HCT116 (cell line): ENCODE measurements around the gene NIN. TPM values are rescaled to one million over a fixed set of nuclear protein-coding genes. Genes with fewer than 3 reads are reported as not detected.

Experiments
- ATAC-seq: fragments of 200-7000 bp; cut with Tn5 transposase; 2 replicates; pipeline ENCODE4 v1.9.1; 2020; ENCODE audit warnings: mild to moderate bottlenecking, moderate library complexity
- BruUV-seq: library from RNA; stranded (reverse); fragments of 400-500 nt; replicated peaks from 2 replicates; lab custom pipeline; 2021; lab: Mats Ljungman, UMichigan
- CTCF ChIA-PET: fragments of 300-600 bp; sonication (Branson Sonifier 250); formaldehyde crosslinking; loops from one replicate; lab custom pipeline; 2021; ENCODE audit warnings: antibody characterized with exemption; lab: Charles Lee
- POLR2A ChIA-PET: fragments of 300-600, 350-600 bp; sonication (Branson Sonifier 250); formaldehyde crosslinking; loops from one replicate; lab custom pipeline; 2021; ENCODE audit warnings: antibody characterized with exemption; lab: Charles Lee
- RAD21 ChIA-PET, 2 experiments: fragments of 300-600 bp; sonication (Branson Sonifier 250); formaldehyde crosslinking; loops; one replicate each; lab custom pipeline; 2023; ENCODE audit warnings: low total read pairs in 2 of 2; ENCODE audit not compliant: uncharacterized antibody in 2 of 2, unreplicated experiment in 2 of 2, low non-redundant PET in 1 of 2; lab: Charles Lee
- DNase-seq: peaks from one replicate; pipeline ENCODE4 v3.0.0-alpha.2; 2010; ENCODE audit warnings: low read depth, low spot score
- H2AFZ ChIP-seq: fragments of 200-600 bp; shearing (Covaris generic), sonication (generic); 2 replicates; pipeline ENCODE4 v1.6.1; 2017; ENCODE audit warnings: low read depth, mixed run types, mixed read lengths, antibody characterized with exemption, low read length; ENCODE audit not compliant: poor library complexity, severe bottlenecking
- H3K27ac ChIP-seq: 2 replicates; pipeline ENCODE4 v1.5.1; 2012; ENCODE audit warnings: low read depth, low read length
- H3K27me3 ChIP-seq: fragments of 200-600 bp; sonication (generic); 2 replicates; pipeline ENCODE4 v1.6.1; 2016; ENCODE audit warnings: mixed run types, low read length, mixed read lengths; ENCODE audit not compliant: insufficient read depth
- H3K36me3 ChIP-seq, 2 experiments: fragments of 200-500 bp in 1 of 2; fragments of 200-600 bp in 1 of 2; sonication (Bioruptor generic) in 1 of 2; sonication (generic) in 1 of 2; 2 replicates each; pipeline versions ENCODE4 v1.5.1 to v1.6.1; 2014 to 2016; ENCODE audit warnings: low read length in 2 of 2, inconsistent platforms in 1 of 2, mixed read lengths in 1 of 2, mixed run types in 1 of 2; ENCODE audit not compliant: insufficient read depth in 2 of 2, control insufficient read depth in 1 of 2
- H3K4me1 ChIP-seq, 2 experiments: fragments of 200-600 bp in 1 of 2; sonication (generic) in 1 of 2; 2 replicates each; pipeline versions ENCODE4 v1.5.1 to v1.6.1; 2012 to 2017; ENCODE audit warnings: low read length in 2 of 2, inconsistent platforms in 1 of 2, mild to moderate bottlenecking in 1 of 2, mixed read lengths in 1 of 2, mixed run types in 1 of 2, moderate library complexity in 1 of 2; ENCODE audit not compliant: insufficient read depth in 2 of 2, control insufficient read depth in 1 of 2
- H3K4me2 ChIP-seq: fragments of 200-600 bp; sonication (generic); 2 replicates; pipeline ENCODE4 v1.6.1; 2017; ENCODE audit warnings: mixed run types, low read length, mixed read lengths
- H3K4me3 ChIP-seq, 2 experiments: fragments of 200-600 bp in 1 of 2; sonication (generic) in 1 of 2; replicated peaks in 1 of 2; 2 replicates each; pipeline ENCODE4 v1.5.1; 2011 to 2016; ENCODE audit warnings: low read length in 2 of 2, control low read depth in 1 of 2, low read depth in 1 of 2, mild to moderate bottlenecking in 1 of 2, mixed read lengths in 1 of 2, mixed run types in 1 of 2
- H3K79me2 ChIP-seq: fragments of 200-600 bp; sonication (generic); 2 replicates; pipeline ENCODE4 v1.6.1; 2017; ENCODE audit warnings: mild to moderate bottlenecking, mixed run types, low read length, moderate library complexity, mixed read lengths; ENCODE audit not compliant: insufficient read depth
- H3K9ac ChIP-seq: fragments of 200-600 bp; sonication (generic); 2 replicates; pipeline ENCODE4 v1.6.1; 2016; ENCODE audit warnings: low read length, mixed read lengths
- H3K9me2 ChIP-seq: fragments of 200-600 bp; sonication (generic), shearing (Covaris generic); 2 replicates; pipeline ENCODE4 v1.6.1; 2017; ENCODE audit warnings: mixed run types, mild to moderate bottlenecking, moderate library complexity; ENCODE audit not compliant: insufficient read depth
- H3K9me3 ChIP-seq, 2 experiments: fragments of 200-500 bp in 1 of 2; fragments of 200-600 bp in 1 of 2; sonication (Bioruptor generic) in 1 of 2; sonication (generic) in 1 of 2; 2 replicates each; pipeline ENCODE4 v1.6.1; 2014 to 2017; ENCODE audit warnings: low read length in 2 of 2, mixed read lengths in 2 of 2, inconsistent platforms in 1 of 2, low read depth in 1 of 2, mild to moderate bottlenecking in 1 of 2, mixed run types in 1 of 2, moderate library complexity in 1 of 2; ENCODE audit not compliant: control insufficient read depth in 1 of 2, insufficient read depth in 1 of 2
- H4K20me1 ChIP-seq: fragments of 200-600 bp; sonication (generic), shearing (Covaris generic); 2 replicates; pipeline ENCODE4 v1.6.1; 2017; ENCODE audit warnings: mixed run types, mild to moderate bottlenecking, moderate library complexity; ENCODE audit not compliant: insufficient read depth
- EGR1 ChIP-seq: IDR thresholded peaks from 2 replicates; pipeline ENCODE4 v1.6.1; 2012; ENCODE audit warnings: low read depth
- ELF1 ChIP-seq: IDR thresholded peaks from 2 replicates; pipeline ENCODE4 v1.6.1; 2012; ENCODE audit warnings: low read depth, borderline replicate concordance
- JUND ChIP-seq: IDR thresholded peaks from 2 replicates; pipeline ENCODE4 v1.6.1; 2012
- POLR2A ChIP-seq: IDR thresholded peaks from 2 replicates; pipeline ENCODE4 v1.7.0; 2011; ENCODE audit warnings: borderline replicate concordance; ENCODE audit not compliant: insufficient read depth, insufficient read length; ENCODE audit errors: extremely low read depth
- POLR2AphosphoS5 ChIP-seq: IDR thresholded peaks from 2 replicates; pipeline ENCODE4 v1.6.1; 2011; ENCODE audit warnings: mild to moderate bottlenecking, low read depth, low read length, moderate library complexity
- RAD21 ChIP-seq: IDR thresholded peaks from 2 replicates; pipeline ENCODE4 v1.6.1; 2012; ENCODE audit warnings: low read depth, mild to moderate bottlenecking
- SRF ChIP-seq: IDR thresholded peaks from 2 replicates; pipeline ENCODE4 v1.6.1; 2012; ENCODE audit warnings: low read depth
- intact Hi-C: fragments of 100-400 bp; cut with micrococcal nuclease; formaldehyde crosslinking; loops from 2 replicates; pipeline ENCODE4 v1.10.0; 2022
- total RNA-seq: library from RNA; stranded (reverse); gene quantifications from one replicate; pipeline ENCODE4 v1.2.1, GENCODE V29; 2021; ENCODE audit not compliant: unreplicated experiment
- TF ChIP-seq, protein P1 (sequence below), 3 experiments: fragments of 200-600 bp in 1 of 3; sonication (generic) in 1 of 3; IDR thresholded peaks in 2 of 3; conservative IDR thresholded peaks in 1 of 3; 2 replicates each; pipeline ENCODE4 v1.5.1; 2012 to 2017; ENCODE audit warnings: low read depth in 2 of 3, low read length in 2 of 3, antibody characterized with exemption in 1 of 3, borderline replicate concordance in 1 of 3, control low read depth in 1 of 3, mild to moderate bottlenecking in 1 of 3, mixed read lengths in 1 of 3, mixed run types in 1 of 3, moderate library complexity in 1 of 3; ENCODE audit not compliant: insufficient read depth in 1 of 3
- TF ChIP-seq, protein P2 (sequence below): IDR thresholded peaks from 2 replicates; pipeline ENCODE4 v1.6.1; 2011; ENCODE audit warnings: mild to moderate bottlenecking, low read length, moderate library complexity; ENCODE audit not compliant: insufficient replicate concordance; ENCODE audit errors: extremely low read depth

Gene NIN
- total RNA-seq, 1 experiment from 2014 or later, result 39.6 TPM

DNA sequence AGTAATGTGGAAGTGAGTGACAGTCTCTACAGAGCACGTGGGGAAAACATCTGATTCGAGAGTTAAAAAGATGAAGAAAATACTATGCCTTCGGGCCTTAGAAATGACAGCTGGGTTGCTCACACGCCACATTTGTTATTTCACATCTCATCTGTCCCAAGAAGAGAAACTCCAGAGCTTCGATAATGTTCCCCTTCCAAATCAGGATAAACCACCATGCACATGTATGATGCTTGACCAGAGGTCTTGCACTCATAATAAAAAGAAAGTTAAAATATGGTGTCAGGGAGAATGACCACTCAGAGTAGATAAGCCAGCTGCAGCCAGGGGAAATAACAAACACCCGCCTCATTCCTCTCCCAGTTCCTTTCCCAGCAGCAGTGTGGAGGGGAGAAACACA is 34.6 kb downstream of the NIN start:
- no peak overlapping the region for H3K4me2 ChIP-seq
- DNase-seq (no peak), ATAC-seq (no peak)
- no peak for TF ChIP-seq SRF
- TF ChIP-seq ELF1, result no peak
- no peak for TF ChIP-seq RAD21
- no peak for TF ChIP-seq JUND
- TF ChIP-seq, protein P1, sequence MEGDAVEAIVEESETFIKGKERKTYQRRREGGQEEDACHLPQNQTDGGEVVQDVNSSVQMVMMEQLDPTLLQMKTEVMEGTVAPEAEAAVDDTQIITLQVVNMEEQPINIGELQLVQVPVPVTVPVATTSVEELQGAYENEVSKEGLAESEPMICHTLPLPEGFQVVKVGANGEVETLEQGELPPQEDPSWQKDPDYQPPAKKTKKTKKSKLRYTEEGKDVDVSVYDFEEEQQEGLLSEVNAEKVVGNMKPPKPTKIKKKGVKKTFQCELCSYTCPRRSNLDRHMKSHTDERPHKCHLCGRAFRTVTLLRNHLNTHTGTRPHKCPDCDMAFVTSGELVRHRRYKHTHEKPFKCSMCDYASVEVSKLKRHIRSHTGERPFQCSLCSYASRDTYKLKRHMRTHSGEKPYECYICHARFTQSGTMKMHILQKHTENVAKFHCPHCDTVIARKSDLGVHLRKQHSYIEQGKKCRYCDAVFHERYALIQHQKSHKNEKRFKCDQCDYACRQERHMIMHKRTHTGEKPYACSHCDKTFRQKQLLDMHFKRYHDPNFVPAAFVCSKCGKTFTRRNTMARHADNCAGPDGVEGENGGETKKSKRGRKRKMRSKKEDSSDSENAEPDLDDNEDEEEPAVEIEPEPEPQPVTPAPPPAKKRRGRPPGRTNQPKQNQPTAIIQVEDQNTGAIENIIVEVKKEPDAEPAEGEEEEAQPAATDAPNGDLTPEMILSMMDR (IDR thresholded peaks at IDR 0.05 in 2 of 3, conservative IDR thresholded peaks at IDR 0.05 in 1 of 3; ENCODE audit: borderline replicate concordance in 1 of 3, insufficient read depth in 1 of 3, low read depth in 2 of 3, low read length in 2 of 3), result no peak
- TF ChIP-seq POLR2AphosphoS5, result no peak
- TF ChIP-seq EGR1, result no peak
- TF ChIP-seq POLR2A, result no peak
- TF ChIP-seq, protein P2, sequence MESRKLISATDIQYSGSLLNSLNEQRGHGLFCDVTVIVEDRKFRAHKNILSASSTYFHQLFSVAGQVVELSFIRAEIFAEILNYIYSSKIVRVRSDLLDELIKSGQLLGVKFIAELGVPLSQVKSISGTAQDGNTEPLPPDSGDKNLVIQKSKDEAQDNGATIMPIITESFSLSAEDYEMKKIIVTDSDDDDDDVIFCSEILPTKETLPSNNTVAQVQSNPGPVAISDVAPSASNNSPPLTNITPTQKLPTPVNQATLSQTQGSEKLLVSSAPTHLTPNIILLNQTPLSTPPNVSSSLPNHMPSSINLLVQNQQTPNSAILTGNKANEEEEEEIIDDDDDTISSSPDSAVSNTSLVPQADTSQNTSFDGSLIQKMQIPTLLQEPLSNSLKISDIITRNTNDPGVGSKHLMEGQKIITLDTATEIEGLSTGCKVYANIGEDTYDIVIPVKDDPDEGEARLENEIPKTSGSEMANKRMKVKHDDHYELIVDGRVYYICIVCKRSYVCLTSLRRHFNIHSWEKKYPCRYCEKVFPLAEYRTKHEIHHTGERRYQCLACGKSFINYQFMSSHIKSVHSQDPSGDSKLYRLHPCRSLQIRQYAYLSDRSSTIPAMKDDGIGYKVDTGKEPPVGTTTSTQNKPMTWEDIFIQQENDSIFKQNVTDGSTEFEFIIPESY, result no peak
- intact Hi-C loops, result no loop called here
- CTCF ChIA-PET, result no interaction called here
- H3K4me1 ChIP-seq, result no peaks in the 10 kb centered on the region
- 0 out of 2 replicates have a peak, but pooled peaks cover 6% of the 10 kb centered on the region for H3K79me2 ChIP-seq
- H4K20me1 ChIP-seq, result no peaks in the 10 kb centered on the region
- no peaks in the 10 kb centered on the region for H3K27me3 ChIP-seq
- H3K36me3 ChIP-seq, result peaks cover 3% of the 10 kb centered on the region in 2 experiments; a peak in 2 of 4 replicates
- no peak overlapping the region for H3K4me3 ChIP-seq
- no peaks in the 10 kb centered on the region for H3K9me2 ChIP-seq
- no peak overlapping the region for H3K27ac ChIP-seq
- RAD21 ChIA-PET, result no interaction called here
- no peak overlapping the region for H3K9ac ChIP-seq
- POLR2A ChIA-PET, result interaction anchor here (0.6 kb wide), 1 partner anchor 656 kb away, joined by 7 read pairs; no protein-coding TSS in a partner anchor
- no peak overlapping the region for H2AFZ ChIP-seq
- H3K9me3 ChIP-seq, result no peaks in the 10 kb centered on the region
- no TSS peak for BruUV-seq
